Left cardiac atrium (tissue), 2 donors: Measurements from ENCODE around the gene BCL6B. TPM values are rescaled to one million over a fixed set of nuclear protein-coding genes. Genes with fewer than 3 reads are reported as not detected.

Source experiments
- total RNA-seq, 2 donors: library from RNA; stranded (reverse); fragmentation: NEBNext Ultra II Directional; extraction: Animal tissue kit (Norgen Biotek cat#: 25700); gene quantifications; one replicate each; pipeline ENCODE4 v1.2.1, GENCODE V29; 2021
- donor health status: DM: no; HTN: yes; CAD: no; lungs with severe emphysema.
- donor health status: DM: yes; HTN: yes; CAD: no.

Gene BCL6B
- total RNA-seq, 2 donors from 2014 or later, result 14.1 to 19.8 TPM

Other genes with a start within 250 kb of the BCL6B start
- under 1 TPM; 0.12 to 0.34 TPM for gene FBXO39, start 246.8 kb upstream of the BCL6B start, total RNA-seq
- gene TEKT1, start 191.3 kb upstream of the BCL6B start, total RNA-seq, result not detected
- under 1 TPM in 1 of 2 donors, not detected in 1; 0.21 TPM for gene ALOX12, start 27.0 kb upstream of the BCL6B start, total RNA-seq
- gene RNASEK, start 10.4 kb upstream of the BCL6B start, total RNA-seq, result 100 to 1,000 TPM; 174 to 198 TPM
- 1 to 10 TPM; 1.2 to 1.8 TPM for gene SLC16A13, start 13.0 kb downstream of the BCL6B start, total RNA-seq
- 1 to 10 TPM; 2.5 to 3.5 TPM for gene SLC16A11, start 21.0 kb downstream of the BCL6B start, total RNA-seq
- 10 to 100 TPM in 1 of 2 donors, 1 to 10 TPM in 1; 6.6 to 13.4 TPM for gene CLEC10A, start 57.2 kb downstream of the BCL6B start, total RNA-seq
- under 1 TPM; 0.62 to 0.68 TPM for gene ASGR2, start 91.8 kb downstream of the BCL6B start, total RNA-seq
- gene ASGR1, start 156.3 kb downstream of the BCL6B start, total RNA-seq, result under 1 TPM; 0.68 TPM
- gene DLG4, start 196.8 kb downstream of the BCL6B start, total RNA-seq, result 10 to 100 TPM; 21.3 to 22.9 TPM
- gene ACADVL, start 196.9 kb downstream of the BCL6B start, total RNA-seq, result 1,000 to 10,000 TPM in 1 of 2 donors, 100 to 1,000 TPM in 1; 891 to 1,101 TPM
- gene DVL2, start 211.5 kb downstream of the BCL6B start, total RNA-seq, result 10 to 100 TPM; 22.5 to 23.8 TPM
- gene PHF23, start 216.4 kb downstream of the BCL6B start, total RNA-seq, result 10 to 100 TPM; 18.5 to 27.5 TPM
- 100 to 1,000 TPM; 459 to 475 TPM for gene GABARAP, start 219.4 kb downstream of the BCL6B start, total RNA-seq
- gene CTDNEP1, start 228.7 kb downstream of the BCL6B start, total RNA-seq, result 100 to 1,000 TPM; 116 to 118 TPM
- gene ELP5, start 229.2 kb downstream of the BCL6B start, total RNA-seq, result 10 to 100 TPM; 68.3 to 93.8 TPM
- gene CLDN7, start 239.4 kb downstream of the BCL6B start, total RNA-seq, result 1 to 10 TPM; 2.1 to 4.9 TPM